Heart left ventricle (tissue), 16 donors: ENCODE data around the gene PTPN11. TPM values are rescaled to one million over a fixed set of nuclear protein-coding genes. Genes with fewer than 3 reads are reported as not detected.

Experiments
- ATAC-seq, 4 donors: fragments of 200-7000 bp; cut with Tn5 transposase; one replicate each; pipeline ENCODE4 v1.9.1; 2020 to 2022; ENCODE audit warnings: moderate library complexity in 4 of 4, mild to moderate bottlenecking in 3 of 4, moderate number of reproducible peaks in 1 of 4
- DNase-seq, 5 donors: peaks; one replicate each; pipeline ENCODE4 v3.0.0-alpha.2; 2020
- H3K27ac ChIP-seq, 12 donors: fragments of 200-600 bp; sonication (generic) in 4 of 12; one replicate each; pipeline versions ENCODE4 v1.5.0 to v1.8.0; 2016 to 2022; ENCODE audit warnings: mild to moderate bottlenecking in 2 of 12
- H3K27me3 ChIP-seq, 9 donors: fragments of 200-600 bp; sonication (generic) in 2 of 9; one replicate each; pipeline versions ENCODE4 v1.5.1 to v1.8.0; 2016 to 2022; ENCODE audit warnings: mild to moderate bottlenecking in 3 of 9
- H3K36me3 ChIP-seq, 9 donors: fragments of 200-600 bp; sonication (generic) in 2 of 9; one replicate each; pipeline versions ENCODE4 v1.5.0 to v1.8.0; 2018 to 2022; ENCODE audit warnings: mild to moderate bottlenecking in 2 of 9
- H3K4me1 ChIP-seq, 12 donors: fragments of 200-600 bp; sonication (generic) in 4 of 12; one replicate each; pipeline versions ENCODE4 v1.5.0 to v1.8.0; 2016 to 2022; ENCODE audit warnings: mild to moderate bottlenecking in 3 of 12
- H3K4me3 ChIP-seq, 12 donors: fragments of 200-600 bp; sonication (generic) in 4 of 12; one replicate each; pipeline versions ENCODE4 v1.5.0 to v1.8.0; 2017 to 2022; ENCODE audit warnings: mild to moderate bottlenecking in 9 of 12, moderate library complexity in 4 of 12
- H3K9me3 ChIP-seq, 12 donors: fragments of 200-600 bp; sonication (generic) in 4 of 12; one replicate each; pipeline versions ENCODE4 v1.5.0 to v1.8.0; 2016 to 2022; ENCODE audit warnings: mild to moderate bottlenecking in 1 of 12
- POLR2A ChIP-seq, 2 donors: fragments of 450-650 bp; IDR thresholded peaks; one replicate each; pipeline ENCODE4 v1.6.1; 2017; ENCODE audit warnings: antibody characterized with exemption in 2 of 2, mild to moderate bottlenecking in 2 of 2, moderate library complexity in 2 of 2
- WGBS, 4 donors: extraction: QIAGEN DNeasy Blood & Tissue Kit in 2 of 4; methylation state at CpG; one replicate each; pipeline versions ENCODE4 v1.1.5 to v1.1.7; 2013 to 2018; 5-methylcytosine and 5-hydroxymethylcytosine counted together
- intact Hi-C, 10 donors: fragments of 100-400 bp; cut with DNase I; formaldehyde crosslinking; loops; one replicate each; pipeline versions ENCODE4 v1.11.1 to v1.14.2; 2022
- polyA plus RNA-seq, 2 donors: library from polyadenylated mRNA; stranded (reverse); fragments of 200-250 nt; gene quantifications; one replicate each; pipeline ENCODE4 v1.2.3, GENCODE V29; 2013
- total RNA-seq, 9 donors: library from RNA; depleted of rRNA in 2 of 9; stranded (reverse); fragments of >200 nt in 2 of 9; fragmentation: NEBNext Ultra II Directional in 3 of 9; extraction: Animal tissue kit (Norgen Biotek cat#: 25700) in 3 of 9; gene quantifications; one replicate each; pipeline versions ENCODE4 v1.1.0 to v1.2.4, GENCODE V29; 2016 to 2023
- TF ChIP-seq, protein P1 (sequence below), 12 donors: fragments of 200-600 bp; sonication (generic) in 4 of 12; IDR thresholded peaks; one replicate each; pipeline versions ENCODE4 v1.5.0 to v1.8.0; 2018 to 2022; ENCODE audit warnings: antibody characterized with exemption in 12 of 12, mild to moderate bottlenecking in 5 of 12
- donor health status: ischemic (EF 13 %, LVEDD 7.1; RV severe dilation, severe dysfunction).
- donor health status: healthy with polysubstance abuse.
- donor health status: DM: no; HTN: yes; CAD: no.
- donor health status: DM: no; HTN: no; CAD: no.
- donor health status: ischemic (EF 25% LVEDD 6.9; RV normal size, moderate dysfunction).
- donor health status: ischemic (EF 25% LVEDD 5.7; RV mildly dilated, moderate dysfunction).
- donor health status: healthy.
- donor health status: DM: yes; HTN: yes; CAD: no.
- donor health status: ischemic (EF 35%, LVEDD 5.7; RV mildly dilated, moderate dysfunction).
- donor health status: nonischemic (EF 11% LVEDD 7.7; RV severe dilation, severe dysfunction).
- donor health status: DM: yes; HTN: yes; CAD: no.
- donor health status: PGD.
- donor health status: ischemic (EF 29% LVEDD 5.4; RV normal size, mild dysfunction).
- donor health status: nonischemic (EF 23%, LVEDD 6.1; RV moderate dilation, normal function).

PTPN11 gene
- total and polyA plus RNA-seq, 11 donors: 35.9 to 197 (median 130) TPM

DNA sequence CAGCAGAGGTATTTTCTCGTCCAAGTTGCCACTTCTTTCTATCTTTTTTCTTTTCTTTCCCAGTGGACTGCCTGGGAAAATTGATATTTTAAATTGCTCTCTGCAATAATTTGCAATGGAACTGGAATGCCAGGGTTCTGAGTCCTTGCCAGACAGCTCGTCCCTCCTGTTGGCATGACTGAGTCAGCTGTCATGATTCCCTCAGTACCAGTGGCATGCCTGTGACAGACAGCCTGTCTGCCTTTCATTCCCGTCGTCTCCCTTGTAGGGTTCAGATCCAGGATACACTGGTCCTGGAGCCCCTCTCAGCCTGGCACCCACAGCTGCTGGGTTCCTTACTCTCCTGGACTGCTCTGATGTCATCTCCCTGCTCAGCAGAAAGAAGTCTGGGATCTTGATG, 84.8 kb downstream of the PTPN11 start:
- intact Hi-C loops: no loop called here

DNA sequence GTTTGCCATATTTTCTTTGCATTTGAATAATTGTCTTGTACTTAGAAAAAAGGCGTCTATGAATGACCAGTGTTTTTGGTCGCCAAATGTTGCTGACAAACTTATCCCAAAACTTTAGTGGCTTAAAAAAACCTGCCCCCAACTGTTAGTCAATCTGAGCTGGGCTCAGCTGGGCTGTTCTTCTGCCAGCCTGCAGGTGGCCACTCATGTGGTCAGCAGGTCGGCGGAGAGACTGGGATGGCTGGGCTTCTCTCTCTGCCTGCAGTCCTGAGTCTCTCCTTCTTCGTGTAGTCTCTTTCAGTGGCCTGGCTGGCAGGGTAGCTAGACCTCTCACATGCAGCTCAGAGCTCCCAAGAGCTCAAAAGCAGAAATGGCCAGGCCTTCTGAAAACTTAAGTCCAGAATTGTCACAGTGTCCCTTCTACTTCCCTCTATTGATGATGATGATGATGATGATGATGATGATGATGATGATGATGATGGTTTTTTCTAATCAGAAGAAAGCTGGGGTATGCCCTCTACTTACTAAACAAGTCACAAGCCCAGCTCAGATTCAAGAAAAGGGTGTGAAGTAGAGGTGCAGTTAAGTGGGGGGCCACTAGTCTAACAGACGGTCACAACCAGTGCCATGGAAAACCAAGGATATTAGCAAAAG, 87.9 kb downstream of the PTPN11 start:
- ATAC-seq: no peak
- H3K27me3 ChIP-seq: no peaks in the 10 kb centered on the region
- no peak for DNase-seq
- TF ChIP-seq POLR2A (IDR thresholded peaks at IDR 0.05): no peak
- TF ChIP-seq, protein P1, sequence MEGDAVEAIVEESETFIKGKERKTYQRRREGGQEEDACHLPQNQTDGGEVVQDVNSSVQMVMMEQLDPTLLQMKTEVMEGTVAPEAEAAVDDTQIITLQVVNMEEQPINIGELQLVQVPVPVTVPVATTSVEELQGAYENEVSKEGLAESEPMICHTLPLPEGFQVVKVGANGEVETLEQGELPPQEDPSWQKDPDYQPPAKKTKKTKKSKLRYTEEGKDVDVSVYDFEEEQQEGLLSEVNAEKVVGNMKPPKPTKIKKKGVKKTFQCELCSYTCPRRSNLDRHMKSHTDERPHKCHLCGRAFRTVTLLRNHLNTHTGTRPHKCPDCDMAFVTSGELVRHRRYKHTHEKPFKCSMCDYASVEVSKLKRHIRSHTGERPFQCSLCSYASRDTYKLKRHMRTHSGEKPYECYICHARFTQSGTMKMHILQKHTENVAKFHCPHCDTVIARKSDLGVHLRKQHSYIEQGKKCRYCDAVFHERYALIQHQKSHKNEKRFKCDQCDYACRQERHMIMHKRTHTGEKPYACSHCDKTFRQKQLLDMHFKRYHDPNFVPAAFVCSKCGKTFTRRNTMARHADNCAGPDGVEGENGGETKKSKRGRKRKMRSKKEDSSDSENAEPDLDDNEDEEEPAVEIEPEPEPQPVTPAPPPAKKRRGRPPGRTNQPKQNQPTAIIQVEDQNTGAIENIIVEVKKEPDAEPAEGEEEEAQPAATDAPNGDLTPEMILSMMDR (IDR thresholded peaks at IDR 0.05): no peak
- WGBS, 4 donors: 97 to 98% (median 98%) methylated on average over 6 of the region's 6 CpGs
- intact Hi-C loops: no loop called here
- H3K9me3 ChIP-seq: no peaks in the 10 kb centered on the region
- no peak overlapping the region for H3K27ac ChIP-seq
- no peaks in the 10 kb centered on the region for H3K4me1 ChIP-seq
- no peak overlapping the region for H3K4me3 ChIP-seq
- H3K36me3 ChIP-seq: peaks cover 6 to 91% (median 67%) of the 10 kb centered on the region in 9 donors

More for the DNA sequence above, 84.8 kb downstream of the PTPN11 start:
- DNase-seq (no peak), ATAC-seq (peak in 1 of 4 donors; percentile 59)
- TF ChIP-seq, protein P1 (IDR thresholded peaks at IDR 0.05): no peak
- no peak for TF ChIP-seq POLR2A (IDR thresholded peaks at IDR 0.05)
- H3K36me3 ChIP-seq: peaks cover 6 to 93% (median 77%) of the 10 kb centered on the region in 9 donors
- no peak overlapping the region for H3K4me3 ChIP-seq
- H3K4me1 ChIP-seq: no peaks in the 10 kb centered on the region
- H3K27me3 ChIP-seq: no peaks in the 10 kb centered on the region
- H3K9me3 ChIP-seq: no peaks in the 10 kb centered on the region
- no peak overlapping the region for H3K27ac ChIP-seq
- 55 to 84% (median 66%) methylated on average over 4 of the region's 4 CpGs for WGBS, 4 donors

DNA sequence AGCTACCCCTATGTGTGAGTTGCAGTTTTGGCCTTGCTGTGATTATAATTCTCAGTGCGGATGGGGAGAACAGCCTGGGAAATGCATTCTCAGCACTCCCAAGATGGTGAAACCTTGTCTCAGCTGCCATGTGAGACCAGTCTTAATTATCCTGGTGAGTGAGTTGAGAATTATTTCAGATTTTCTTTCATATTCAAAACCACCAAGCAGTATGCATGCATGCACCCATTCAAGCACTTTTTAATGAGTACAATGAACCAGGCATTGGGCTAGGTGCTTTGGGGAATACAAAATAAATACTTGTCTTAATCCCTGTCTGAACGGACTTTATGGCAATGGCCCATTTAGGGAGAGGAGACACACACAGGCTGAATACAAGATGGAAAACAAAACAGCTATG, 94.7 kb downstream of the PTPN11 start:
- ATAC-seq (no peak), DNase-seq (no peak)
- intact Hi-C loops: no loop called here
- Histone ChIP-seq H3K9me3 (no peaks in the 10 kb centered on the region), H3K27ac (no peak overlapping the region), H3K36me3 (peaks cover 0 to 26% (median 5%) of the 10 kb centered on the region in 9 donors), H3K4me3 (no peak overlapping the region), H3K4me1 (no peaks in the 10 kb centered on the region), H3K27me3 (no peaks in the 10 kb centered on the region)
- TF ChIP-seq POLR2A (IDR thresholded peaks at IDR 0.05): no peak
- TF ChIP-seq, protein P1 (IDR thresholded peaks at IDR 0.05): no peak
- 68 to 98% (median 89%) methylated on average over 2 of the region's 2 CpGs for WGBS, 4 donors

DNA sequence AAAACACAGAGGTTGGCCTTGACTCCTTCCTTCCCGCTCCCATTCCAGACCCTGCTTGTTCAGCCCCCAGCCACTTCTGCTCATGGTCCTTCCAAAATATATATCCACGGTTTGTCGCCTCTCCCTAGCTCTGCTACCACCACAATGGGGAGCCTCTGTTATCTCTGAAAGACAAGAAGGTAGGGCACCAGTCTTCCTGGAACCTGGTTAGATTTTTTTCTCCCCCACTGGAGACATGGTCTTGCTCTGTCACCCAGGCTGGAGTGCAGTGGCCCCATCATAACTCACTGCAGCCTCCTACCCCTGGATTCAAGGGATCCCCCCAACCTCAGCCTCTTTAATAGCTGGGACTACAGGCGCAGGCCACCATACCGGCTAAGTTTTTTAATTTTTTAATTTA, 95.7 kb downstream of the PTPN11 start:
- peaks cover 0 to 16% (median 4%) of the 10 kb centered on the region in 9 donors for H3K36me3 ChIP-seq
- intact Hi-C loops: no loop called here
- H3K27ac ChIP-seq: no peak overlapping the region
- H3K9me3 ChIP-seq: no peaks in the 10 kb centered on the region
- no peaks in the 10 kb centered on the region for H3K4me1 ChIP-seq
- TF ChIP-seq, protein P1 (IDR thresholded peaks at IDR 0.05): no peak
- TF ChIP-seq POLR2A (IDR thresholded peaks at IDR 0.05): no peak
- H3K27me3 ChIP-seq: no peaks in the 10 kb centered on the region
- WGBS, 4 donors: 92 to 98% (median 95%) methylated on average over 5 of the region's 5 CpGs
- no peak for ATAC-seq
- H3K4me3 ChIP-seq: no peak overlapping the region
- no peak for DNase-seq
